SK-N-MC (cell line): ENCODE results near the gene CSTPP1.

Experiments
- EZH2 ChIP-seq: fragments of 200-600 bp; sonication (generic); IDR thresholded peaks from one replicate; pipeline ENCODE4 v1.6.1; 2017; ENCODE audit warnings: antibody characterized with exemption
- POLR2AphosphoS5 ChIP-seq: IDR thresholded peaks from 2 replicates; pipeline ENCODE4 v1.6.1; 2012; ENCODE audit warnings: mild to moderate bottlenecking, low read depth, low read length, borderline replicate concordance

- TF ChIP-seq EZH2: no peak
- TF ChIP-seq POLR2AphosphoS5: no peak
Measured at GRCh38 chr11:46972821-46973220, 36.3 kb downstream of the CSTPP1 start.
